MM.1S (cell line): ENCODE data around the gene ASB10.

ENCODE experiments used
- DNase-seq: peaks from one replicate; pipeline ENCODE4 v3.0.0-alpha.2; 2015
- H2AFZ ChIP-seq: fragments of 300-600 bp; sonication (generic); 2 replicates; pipeline ENCODE4 v1.6.0; 2016; ENCODE audit warnings: antibody characterized with exemption, low read length
- H3F3A ChIP-seq: fragments of 300-600 bp; sonication (generic); 2 replicates; pipeline ENCODE4 v1.6.1; 2016; ENCODE audit warnings: mild to moderate bottlenecking, antibody characterized with exemption, low read length, moderate library complexity, mixed read lengths; ENCODE audit not compliant: insufficient read depth
- H3K27ac ChIP-seq: fragments of 300-600 bp; sonication (generic); 2 replicates; pipeline ENCODE4 v1.5.1; 2016; ENCODE audit warnings: mild to moderate bottlenecking, low read length
- H3K27me3 ChIP-seq: fragments of 300-600 bp; sonication (generic); replicated peaks from 2 replicates; pipeline ENCODE4 v1.6.0; 2016; ENCODE audit warnings: low read length; ENCODE audit not compliant: insufficient read depth
- H3K36me3 ChIP-seq: fragments of 300-600 bp; sonication (generic); replicated peaks from 2 replicates; pipeline ENCODE4 v1.6.1; 2016; ENCODE audit warnings: mild to moderate bottlenecking, low read length, mixed read lengths; ENCODE audit not compliant: insufficient read depth
- H3K4me1 ChIP-seq: fragments of 300-600 bp; sonication (generic); 2 replicates; pipeline ENCODE4 v1.6.1; 2016; ENCODE audit warnings: low read length, mixed read lengths
- H3K4me2 ChIP-seq: fragments of 300-600 bp; sonication (generic); 2 replicates; pipeline ENCODE4 v1.6.0; 2016; ENCODE audit warnings: low read depth, low read length
- H3K4me3 ChIP-seq: fragments of 300-600 bp; sonication (generic); 2 replicates; pipeline ENCODE4 v1.5.1; 2016; ENCODE audit warnings: low read length, mixed read lengths
- H3K79me2 ChIP-seq: fragments of 300-600 bp; sonication (generic); 2 replicates; pipeline ENCODE4 v1.6.1; 2016; ENCODE audit warnings: mixed run types, low read length, mixed read lengths
- H3K9ac ChIP-seq: fragments of 300-600 bp; sonication (generic); 2 replicates; pipeline ENCODE4 v1.6.1; 2016; ENCODE audit warnings: low read length, mixed read lengths
- H3K9me2 ChIP-seq: fragments of 300-600 bp; sonication (generic); replicated peaks from 2 replicates; pipeline ENCODE4 v1.6.1; 2016; ENCODE audit warnings: mild to moderate bottlenecking, low read length, mixed read lengths; ENCODE audit not compliant: insufficient read depth
- H3K9me3 ChIP-seq: fragments of 300-600 bp; sonication (generic); replicated peaks from 2 replicates; pipeline ENCODE4 v1.6.1; 2016; ENCODE audit warnings: mild to moderate bottlenecking, low read length, mixed read lengths; ENCODE audit not compliant: insufficient read depth
- H4K20me1 ChIP-seq: fragments of 300-600 bp; sonication (generic); 2 replicates; pipeline ENCODE4 v1.6.1; 2016; ENCODE audit warnings: mild to moderate bottlenecking, low read length, moderate library complexity, mixed read lengths; ENCODE audit not compliant: insufficient read depth
- CTCF ChIP-seq: fragments of 300-600 bp; sonication (generic); IDR thresholded peaks from 2 replicates; pipeline ENCODE4 v1.5.1; 2016; ENCODE audit warnings: antibody characterized with exemption, low read length, mixed read lengths
- EZH2 ChIP-seq: fragments of 300-600 bp; sonication (generic); optimal IDR thresholded peaks from 2 replicates; pipeline ENCODE3; 2017; ENCODE audit warnings: low read depth, mild to moderate bottlenecking, antibody characterized with exemption, low read length, mixed read lengths
- EZH2phosphoT487 ChIP-seq: fragments of 300-600 bp; sonication (generic); IDR thresholded peaks from 2 replicates; pipeline ENCODE4 v1.6.1; 2018; ENCODE audit warnings: antibody characterized with exemption, low read length

The ASB10 gene

DNA sequence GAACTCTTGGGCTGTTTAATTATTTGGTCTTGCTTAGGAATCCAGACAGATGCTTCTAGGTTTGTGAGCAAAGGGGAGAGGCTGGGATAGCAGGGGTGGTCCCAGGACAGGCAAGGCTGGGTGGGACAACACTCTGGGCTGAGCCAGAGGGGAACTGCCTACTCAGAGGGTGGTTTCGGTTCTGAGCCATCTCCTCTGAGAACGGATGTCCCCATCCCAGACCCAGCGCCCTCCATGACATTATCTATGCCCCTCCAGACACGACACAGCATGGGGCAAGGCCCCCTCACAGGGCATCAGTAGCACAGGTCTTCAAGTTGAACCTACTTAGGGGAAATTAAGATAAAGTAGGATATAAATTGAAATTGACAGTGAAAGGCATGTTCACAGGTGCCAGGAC lies 7.1 kb downstream of the ASB10 start:
- Histone ChIP-seq H3K27me3 (peaks cover 86% of the 10 kb centered on the region), H3K9ac (no peak overlapping the region), H3K4me1 (no peaks in the 10 kb centered on the region), H3K27ac (no peak overlapping the region), H3K79me2 (no peaks in the 10 kb centered on the region), H3F3A (no peaks in the 10 kb centered on the region), H3K4me3 (no peak overlapping the region), H3K36me3 (no peaks in the 10 kb centered on the region), H3K9me2 (no peaks in the 10 kb centered on the region), H4K20me1 (no peaks in the 10 kb centered on the region), H2AFZ (no peak overlapping the region), H3K9me3 (no peaks in the 10 kb centered on the region), H3K4me2 (no peak overlapping the region)
- no peak for TF ChIP-seq CTCF
- TF ChIP-seq EZH2 = no peak
- no peak for TF ChIP-seq EZH2phosphoT487
- DNase-seq = no peak

- Histone ChIP-seq H2AFZ (no peak overlapping the region), H3K9me2 (no peaks in the 10 kb centered on the region), H4K20me1 (no peaks in the 10 kb centered on the region), H3K9ac (no peak overlapping the region), H3K79me2 (no peaks in the 10 kb centered on the region), H3K36me3 (no peaks in the 10 kb centered on the region), H3K4me1 (no peaks in the 10 kb centered on the region), H3K4me2 (no peak overlapping the region), H3K9me3 (no peaks in the 10 kb centered on the region), H3F3A (no peaks in the 10 kb centered on the region), H3K4me3 (no peak overlapping the region), H3K27ac (no peak overlapping the region), H3K27me3 (peaks cover 91% of the 10 kb centered on the region)
- no peak for TF ChIP-seq EZH2phosphoT487
- TF ChIP-seq EZH2 = no peak
- no peak for TF ChIP-seq CTCF
- DNase-seq = no peak
Observed at GRCh38 chr7:151179287-151179860, 7.7 kb downstream of the ASB10 start.

DNA sequence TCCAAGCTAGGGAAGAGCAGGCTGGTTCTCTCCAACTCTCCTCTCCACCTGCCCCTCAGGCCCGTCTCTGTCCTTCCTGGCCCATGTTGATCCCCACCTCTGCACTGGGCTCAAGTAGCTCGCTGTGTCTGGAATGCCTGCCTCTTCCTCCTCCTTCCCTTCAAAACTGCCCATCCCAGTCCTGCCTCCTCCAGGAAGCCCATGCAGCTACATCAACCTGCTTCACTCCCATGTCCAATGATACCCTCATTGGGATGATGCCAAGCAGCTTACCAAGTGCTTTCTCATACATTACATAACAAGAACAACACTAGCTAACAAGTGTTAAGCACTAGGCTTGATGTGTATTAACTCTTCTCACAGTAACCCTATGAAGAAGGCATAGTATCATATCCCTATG lies 8.2 kb downstream of the ASB10 start:
- Histone ChIP-seq H4K20me1 (no peaks in the 10 kb centered on the region), H3K79me2 (no peaks in the 10 kb centered on the region), H3F3A (no peaks in the 10 kb centered on the region), H3K4me1 (no peaks in the 10 kb centered on the region), H3K27me3 (peaks cover 90% of the 10 kb centered on the region), H3K9ac (no peak overlapping the region), H3K9me2 (no peaks in the 10 kb centered on the region), H3K36me3 (no peaks in the 10 kb centered on the region), H3K9me3 (no peaks in the 10 kb centered on the region), H3K4me2 (no peak overlapping the region), H3K27ac (no peak overlapping the region), H3K4me3 (no peak overlapping the region), H2AFZ (no peak overlapping the region)
- TF ChIP-seq EZH2phosphoT487 = no peak
- no peak for TF ChIP-seq EZH2
- no peak for TF ChIP-seq CTCF
- no peak for DNase-seq
